Epithelial cell of esophagus (primary cell): ENCODE data around the gene EBF4.

Experiments
- DNase-seq: peaks from one replicate; pipeline ENCODE4 v3.0.0; 2010; ENCODE audit warnings: low read depth
- H3K4me3 ChIP-seq: 2 replicates; pipeline ENCODE4 v1.5.1; 2011; ENCODE audit warnings: mild to moderate bottlenecking, low read length, control low read depth
- TF ChIP-seq, protein P1 (sequence below): IDR thresholded peaks from 2 replicates; pipeline ENCODE4 v1.5.1; 2011; ENCODE audit warnings: low read depth, mild to moderate bottlenecking, low read length, control low read depth, inconsistent platforms; ENCODE audit not compliant: insufficient read depth; ENCODE audit errors: missing control alignments

Gene EBF4

DNA sequence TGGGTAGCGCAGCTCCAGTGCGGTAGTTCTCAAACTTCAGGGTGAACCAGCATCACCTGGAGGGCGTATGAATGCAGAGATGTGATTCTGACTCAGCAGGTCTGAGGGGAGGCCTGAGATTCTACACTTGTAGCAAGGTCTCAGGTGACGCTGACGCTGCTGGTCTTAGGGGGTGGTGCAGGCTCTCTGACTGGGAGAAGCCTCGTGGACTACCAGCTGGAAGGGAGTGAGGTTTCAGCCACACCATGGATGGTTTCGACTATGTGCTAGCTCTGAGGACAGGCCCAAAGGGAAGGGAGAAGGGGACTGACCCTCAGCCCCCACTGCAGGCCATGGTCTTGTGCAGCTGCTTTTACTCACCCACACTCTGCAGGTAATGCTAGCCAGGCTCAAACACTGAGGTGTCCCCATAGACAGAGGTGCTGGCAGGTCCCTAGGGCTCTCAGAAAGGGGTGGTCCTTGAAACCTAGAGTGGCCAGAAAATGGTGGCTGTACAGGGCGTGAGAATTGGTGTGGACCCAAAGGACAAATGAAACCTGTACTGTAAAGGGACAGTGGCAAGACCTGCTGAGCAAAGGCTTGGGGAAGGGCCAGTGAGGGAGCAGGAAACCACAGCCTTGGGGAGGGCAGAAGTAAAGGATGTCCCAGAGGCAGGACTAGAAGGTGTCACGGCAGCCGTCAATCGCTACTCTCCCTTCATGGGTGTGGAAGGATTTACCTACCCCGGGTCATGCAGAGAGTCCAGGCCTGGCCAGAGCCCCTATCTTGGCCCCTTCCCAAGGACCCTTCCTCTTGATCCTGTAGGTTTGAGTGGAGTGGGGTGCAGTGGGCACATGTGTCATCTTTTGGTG, 52.7 kb downstream of the EBF4 start:
- no peak overlapping the region for H3K4me3 ChIP-seq
- TF ChIP-seq, protein P1, sequence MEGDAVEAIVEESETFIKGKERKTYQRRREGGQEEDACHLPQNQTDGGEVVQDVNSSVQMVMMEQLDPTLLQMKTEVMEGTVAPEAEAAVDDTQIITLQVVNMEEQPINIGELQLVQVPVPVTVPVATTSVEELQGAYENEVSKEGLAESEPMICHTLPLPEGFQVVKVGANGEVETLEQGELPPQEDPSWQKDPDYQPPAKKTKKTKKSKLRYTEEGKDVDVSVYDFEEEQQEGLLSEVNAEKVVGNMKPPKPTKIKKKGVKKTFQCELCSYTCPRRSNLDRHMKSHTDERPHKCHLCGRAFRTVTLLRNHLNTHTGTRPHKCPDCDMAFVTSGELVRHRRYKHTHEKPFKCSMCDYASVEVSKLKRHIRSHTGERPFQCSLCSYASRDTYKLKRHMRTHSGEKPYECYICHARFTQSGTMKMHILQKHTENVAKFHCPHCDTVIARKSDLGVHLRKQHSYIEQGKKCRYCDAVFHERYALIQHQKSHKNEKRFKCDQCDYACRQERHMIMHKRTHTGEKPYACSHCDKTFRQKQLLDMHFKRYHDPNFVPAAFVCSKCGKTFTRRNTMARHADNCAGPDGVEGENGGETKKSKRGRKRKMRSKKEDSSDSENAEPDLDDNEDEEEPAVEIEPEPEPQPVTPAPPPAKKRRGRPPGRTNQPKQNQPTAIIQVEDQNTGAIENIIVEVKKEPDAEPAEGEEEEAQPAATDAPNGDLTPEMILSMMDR = no peak
- DNase-seq = no peak

DNA sequence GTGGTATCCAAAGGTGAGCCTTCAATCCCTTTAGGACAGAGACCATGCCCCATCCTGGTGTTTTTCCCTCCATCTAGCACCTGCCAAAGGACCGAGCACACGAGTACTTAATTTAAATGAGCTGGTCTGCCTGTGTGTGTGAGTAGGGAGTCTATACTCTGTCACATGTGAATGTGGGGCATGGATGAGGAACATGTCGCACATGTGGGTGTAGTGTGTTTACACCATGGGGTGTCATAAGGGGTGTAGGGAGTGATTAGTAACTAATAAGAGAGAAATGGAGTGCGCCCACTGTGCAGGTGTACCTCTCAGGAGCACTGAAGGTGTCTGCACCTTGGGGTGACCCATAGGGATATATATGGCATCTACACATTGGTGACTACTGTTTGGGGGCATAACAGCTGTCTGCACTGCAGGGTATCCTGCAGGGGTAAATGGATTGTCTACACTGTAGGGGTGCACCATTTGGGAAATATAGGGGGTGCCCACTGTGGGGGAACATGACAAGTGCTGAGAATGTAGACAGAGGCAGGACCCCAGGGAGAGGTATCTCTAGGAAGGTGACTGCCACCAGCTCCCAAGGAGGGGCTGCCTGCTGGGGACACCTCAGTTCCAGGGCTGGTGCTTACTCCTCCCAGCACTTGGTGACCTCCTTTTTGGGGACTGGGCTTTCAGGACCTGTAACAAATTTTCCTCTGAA, 53.5 kb downstream of the EBF4 start:
- H3K4me3 ChIP-seq = no peak overlapping the region
- DNase-seq = no peak
- TF ChIP-seq, protein P1 = no peak

DNA sequence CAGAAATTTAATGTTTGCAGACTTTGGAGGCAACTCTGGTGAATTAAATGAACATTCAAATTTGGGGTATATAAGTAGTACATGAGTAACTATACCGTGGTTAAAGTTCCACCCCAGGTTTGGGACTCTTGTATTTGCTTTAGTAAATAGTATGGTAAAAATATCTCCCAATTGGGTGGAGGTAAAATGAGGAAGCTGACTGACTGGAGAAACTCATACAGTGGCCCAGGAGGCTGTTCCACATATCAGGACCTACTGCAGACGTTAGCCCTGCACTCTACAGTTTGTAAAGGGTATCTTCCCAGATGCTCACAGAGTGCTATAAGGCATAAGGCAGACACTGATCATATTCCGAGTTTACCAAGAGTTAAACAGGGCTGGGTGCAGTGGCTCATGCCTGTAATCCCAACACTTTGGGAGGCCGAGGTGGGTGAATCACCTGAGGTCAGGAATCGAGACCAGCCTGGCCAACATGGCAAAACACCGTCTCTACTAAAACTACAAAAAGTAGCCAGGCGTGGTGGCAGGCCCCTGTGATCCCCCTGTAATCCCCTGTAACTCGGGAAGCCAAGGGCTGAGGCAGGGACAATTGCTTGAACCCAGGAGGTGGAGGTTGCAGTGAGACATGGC, 54.2 kb downstream of the EBF4 start:
- no peak overlapping the region for H3K4me3 ChIP-seq
- no peak for DNase-seq
- TF ChIP-seq, protein P1 = no peak

DNA sequence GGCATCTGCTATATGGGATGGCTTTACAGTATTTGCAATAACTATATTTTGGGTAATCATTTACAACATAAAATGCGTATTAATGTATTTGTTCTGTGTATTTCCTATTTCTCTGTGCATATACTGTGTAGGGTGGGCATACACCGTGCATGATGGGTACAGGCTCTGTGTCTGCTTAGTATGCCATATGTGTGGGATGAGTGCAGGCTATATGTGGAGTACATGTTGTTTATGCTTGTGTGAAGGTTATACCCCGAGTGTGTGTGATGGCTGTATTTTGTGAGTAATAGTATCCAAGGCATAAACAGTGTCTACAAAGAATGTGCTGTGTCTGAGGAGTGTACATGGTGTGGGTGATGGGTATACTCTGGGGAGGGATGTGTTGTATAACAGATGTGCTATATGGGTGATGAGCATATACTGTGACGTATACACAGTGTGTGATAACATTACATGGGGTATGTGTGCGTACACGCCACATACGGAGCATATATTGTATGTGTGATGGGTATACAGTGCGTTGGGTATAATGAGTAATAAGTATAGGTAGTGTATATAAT, 55.2 kb downstream of the EBF4 start:
- no peak for DNase-seq
- TF ChIP-seq, protein P1 = no peak
- H3K4me3 ChIP-seq = no peak overlapping the region

DNA sequence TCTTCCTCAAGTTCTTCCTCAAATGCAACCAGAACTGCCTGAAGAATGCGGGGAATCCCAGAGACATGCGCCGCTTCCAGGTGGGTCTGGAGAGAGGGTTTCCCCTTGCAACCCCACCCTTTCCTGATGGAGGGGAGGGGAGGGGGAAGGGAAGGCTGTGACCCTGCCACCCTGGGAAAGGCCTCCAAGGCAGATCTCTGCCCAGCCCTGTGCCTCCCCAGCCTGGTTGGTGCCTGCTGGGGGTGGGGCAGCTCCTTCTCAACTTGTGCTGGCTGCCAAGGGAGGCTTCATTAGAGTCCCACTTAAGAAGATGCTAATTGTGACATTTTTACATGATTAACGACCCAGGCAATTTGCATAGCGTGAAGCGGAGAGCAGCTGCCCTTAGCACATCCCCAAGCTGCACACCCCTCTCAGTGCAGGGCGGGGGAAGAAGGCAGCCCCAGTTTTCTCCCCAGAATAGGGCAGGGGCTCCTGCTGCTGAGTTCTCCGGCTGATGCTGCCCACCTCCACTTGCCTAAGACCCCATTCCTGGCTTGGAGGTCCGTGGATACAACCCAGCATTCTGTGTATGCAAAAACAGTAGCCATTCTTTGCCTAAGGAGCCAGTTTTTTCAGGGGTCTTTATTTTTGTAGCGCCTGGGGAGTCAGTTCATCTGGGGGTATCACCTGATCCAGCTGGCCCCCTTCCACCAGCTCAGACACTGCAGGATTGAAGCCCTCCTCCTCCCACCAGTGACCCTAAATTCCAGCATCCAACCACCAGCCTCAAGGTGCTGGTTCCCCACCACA, 56.2 kb downstream of the EBF4 start:
- no peak overlapping the region for H3K4me3 ChIP-seq
- no peak for DNase-seq
- TF ChIP-seq, protein P1 = no peak

DNA sequence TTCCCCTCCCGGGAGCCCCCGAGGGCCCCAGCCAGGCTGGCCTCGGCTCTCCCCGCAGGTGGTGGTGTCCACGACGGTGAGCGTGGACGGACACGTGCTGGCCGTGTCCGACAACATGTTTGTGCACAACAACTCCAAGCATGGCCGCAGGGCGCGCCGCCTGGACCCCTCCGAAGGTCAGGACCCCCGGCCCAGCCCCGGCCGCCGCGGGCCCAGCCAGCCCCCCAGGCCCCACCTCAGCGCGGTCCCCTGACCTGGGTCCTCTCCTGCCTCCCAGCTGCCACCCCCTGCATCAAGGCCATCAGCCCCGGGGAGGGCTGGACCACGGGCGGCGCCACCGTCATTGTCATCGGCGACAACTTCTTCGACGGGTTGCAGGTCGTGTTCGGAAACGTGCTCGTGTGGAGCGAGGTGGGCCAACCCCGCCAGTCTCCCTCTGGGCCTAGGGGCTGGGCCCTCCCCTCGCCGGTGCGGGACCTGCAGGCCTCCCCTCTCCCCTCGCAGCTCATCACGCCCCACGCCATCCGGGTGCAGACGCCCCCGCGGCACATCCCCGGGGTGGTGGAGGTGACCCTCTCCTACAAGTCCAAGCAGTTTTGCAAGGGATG, 56.9 kb downstream of the EBF4 start:
- TF ChIP-seq, protein P1 = no peak
- DNase-seq = no peak
- no peak overlapping the region for H3K4me3 ChIP-seq
